DOHH2 (cell line): ENCODE measurements around the gene TAF4.
"Not testable (repeated sequence)": the region's sequence is repeated elsewhere in the genome, so short reads cannot be mapped to it uniquely, and the experiment has no call there.

Source experiments
- EZH2phosphoT487 ChIP-seq: fragments of 200-600 bp; sonication (generic); IDR thresholded peaks from 2 replicates; pipeline ENCODE4 v1.6.1; 2017; ENCODE audit warnings: borderline replicate concordance, mild to moderate bottlenecking, antibody characterized with exemption, low read length, moderate library complexity, mixed read lengths
- TF ChIP-seq, protein P1 (sequence below): fragments of 200-600 bp; sonication (generic); IDR thresholded peaks from one replicate; pipeline ENCODE4 v1.5.1; 2014; ENCODE audit warnings: antibody characterized with exemption, mild to moderate bottlenecking, low read depth, low read length; ENCODE audit not compliant: poor library complexity, severe bottlenecking

GRCh38 chr20:61984431-61984830 lies 81.2 kb downstream of the TAF4 start:
- TF ChIP-seq, protein P1, sequence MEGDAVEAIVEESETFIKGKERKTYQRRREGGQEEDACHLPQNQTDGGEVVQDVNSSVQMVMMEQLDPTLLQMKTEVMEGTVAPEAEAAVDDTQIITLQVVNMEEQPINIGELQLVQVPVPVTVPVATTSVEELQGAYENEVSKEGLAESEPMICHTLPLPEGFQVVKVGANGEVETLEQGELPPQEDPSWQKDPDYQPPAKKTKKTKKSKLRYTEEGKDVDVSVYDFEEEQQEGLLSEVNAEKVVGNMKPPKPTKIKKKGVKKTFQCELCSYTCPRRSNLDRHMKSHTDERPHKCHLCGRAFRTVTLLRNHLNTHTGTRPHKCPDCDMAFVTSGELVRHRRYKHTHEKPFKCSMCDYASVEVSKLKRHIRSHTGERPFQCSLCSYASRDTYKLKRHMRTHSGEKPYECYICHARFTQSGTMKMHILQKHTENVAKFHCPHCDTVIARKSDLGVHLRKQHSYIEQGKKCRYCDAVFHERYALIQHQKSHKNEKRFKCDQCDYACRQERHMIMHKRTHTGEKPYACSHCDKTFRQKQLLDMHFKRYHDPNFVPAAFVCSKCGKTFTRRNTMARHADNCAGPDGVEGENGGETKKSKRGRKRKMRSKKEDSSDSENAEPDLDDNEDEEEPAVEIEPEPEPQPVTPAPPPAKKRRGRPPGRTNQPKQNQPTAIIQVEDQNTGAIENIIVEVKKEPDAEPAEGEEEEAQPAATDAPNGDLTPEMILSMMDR: not testable (repeated sequence)
- TF ChIP-seq EZH2phosphoT487: not testable (repeated sequence)
